ENCODE measurements around the gene ITPK1. TPM values are rescaled to one million over a fixed set of nuclear protein-coding genes. Genes with fewer than 3 reads are reported as not detected.
A peak's percentile ranks its signal among the peaks of the same experiment; 100 is the strongest.

ITPK1 gene
- total RNA-seq, 1 experiment from 2014 or later: 69.6 TPM

- Histone ChIP-seq H3K27ac (no peak overlapping the region), H3K9me3 (replicated peaks) (no peaks in the 10 kb centered on the region), H3K4me1 (no peaks in the 10 kb centered on the region), H3K36me3 (no peaks in the 10 kb centered on the region), H3K27me3 (no peaks in the 10 kb centered on the region), H3K4me3 (no peak overlapping the region)
- no peak for DNase-seq
These were observed 190.3 kb downstream of the ITPK1 start for GRCh38 chr14:92925446-92925845.

GRCh38 chr14:92924247-92924646 is 191.5 kb downstream of the ITPK1 start:
- Histone ChIP-seq H3K4me1 (no peaks in the 10 kb centered on the region), H3K9me3 (replicated peaks) (no peaks in the 10 kb centered on the region), H3K4me3 (no peak overlapping the region), H3K27ac (no peak overlapping the region), H3K27me3 (no peaks in the 10 kb centered on the region), H3K36me3 (no peaks in the 10 kb centered on the region)
- no peak for DNase-seq

GRCh38 chr14:92923744-92924103 is 192.0 kb downstream of the ITPK1 start:
- no peak overlapping the region for H3K4me3 ChIP-seq
- no peaks in the 10 kb centered on the region for H3K4me1 ChIP-seq
- no peaks in the 10 kb centered on the region for H3K36me3 ChIP-seq
- no peaks in the 10 kb centered on the region for H3K9me3 ChIP-seq (replicated peaks)
- no peaks in the 10 kb centered on the region for H3K27me3 ChIP-seq
- no peak for DNase-seq
- H3K27ac ChIP-seq: no peak overlapping the region

- H3K27ac ChIP-seq: no peak within 1 kb of the TSS
- H3K27me3 ChIP-seq: no peaks in the 10 kb centered on the region
- no peak within 1 kb of the TSS for H3K4me3 ChIP-seq
- no peaks in the 10 kb centered on the region for H3K4me1 ChIP-seq
- DNase-seq: no peak
- no peaks in the 10 kb centered on the region for H3K36me3 ChIP-seq
- H3K9me3 ChIP-seq (replicated peaks): no peaks in the 10 kb centered on the region
These were observed 192.6 kb downstream of the ITPK1 start, which contains the start of gene CHGA for GRCh38 chr14:92922883-92923743. Gene CHGA (plus strand): TSS chr14:92923150. CDS start chr14:92923360, 210 bp downstream.

GRCh38 chr14:92922155-92922735 is 193.5 kb downstream of the ITPK1 start:
- Histone ChIP-seq H3K9me3 (replicated peaks) (no peaks in the 10 kb centered on the region), H3K36me3 (no peaks in the 10 kb centered on the region), H3K27me3 (no peaks in the 10 kb centered on the region), H3K4me3 (no peak overlapping the region), H3K4me1 (no peaks in the 10 kb centered on the region), H3K27ac (no peak overlapping the region)
- DNase-seq: no peak

GRCh38 chr14:92920001-92920400 is 195.7 kb downstream of the ITPK1 start:
- no peak overlapping the region for H3K27ac ChIP-seq
- H3K9me3 ChIP-seq (replicated peaks): no peaks in the 10 kb centered on the region
- H3K4me1 ChIP-seq: no peaks in the 10 kb centered on the region
- H3K27me3 ChIP-seq: no peaks in the 10 kb centered on the region
- no peak for DNase-seq
- H3K36me3 ChIP-seq: no peaks in the 10 kb centered on the region
- no peak overlapping the region for H3K4me3 ChIP-seq

- H3K9me3 ChIP-seq (replicated peaks): no peaks in the 10 kb centered on the region
- H3K4me1 ChIP-seq: no peaks in the 10 kb centered on the region
- no peak overlapping the region for H3K4me3 ChIP-seq
- H3K36me3 ChIP-seq: no peaks in the 10 kb centered on the region
- no peaks in the 10 kb centered on the region for H3K27me3 ChIP-seq
- DNase-seq: no peak
- no peak overlapping the region for H3K27ac ChIP-seq
These were observed 197.8 kb downstream of the ITPK1 start for GRCh38 chr14:92917956-92918355.

GRCh38 chr14:92917041-92917940 is 198.4 kb downstream of the ITPK1 start:
- no peaks in the 10 kb centered on the region for H3K4me1 ChIP-seq
- H3K9me3 ChIP-seq (replicated peaks): no peaks in the 10 kb centered on the region
- no peak overlapping the region for H3K4me3 ChIP-seq
- no peaks in the 10 kb centered on the region for H3K27me3 ChIP-seq
- no peaks in the 10 kb centered on the region for H3K36me3 ChIP-seq
- DNase-seq: no peak
- no peak overlapping the region for H3K27ac ChIP-seq

- H3K27me3 ChIP-seq: no peaks in the 10 kb centered on the region
- H3K4me1 ChIP-seq: no peaks in the 10 kb centered on the region
- no peak overlapping the region for H3K4me3 ChIP-seq
- no peak for DNase-seq
- no peaks in the 10 kb centered on the region for H3K9me3 ChIP-seq (replicated peaks)
- no peaks in the 10 kb centered on the region for H3K36me3 ChIP-seq
- H3K27ac ChIP-seq: no peak overlapping the region
These were observed 199.5 kb downstream of the ITPK1 start for GRCh38 chr14:92916201-92916600.

- Histone ChIP-seq H3K36me3 (no peaks in the 10 kb centered on the region), H3K27me3 (no peaks in the 10 kb centered on the region), H3K27ac (no peak overlapping the region), H3K9me3 (replicated peaks) (no peaks in the 10 kb centered on the region), H3K4me1 (no peaks in the 10 kb centered on the region), H3K4me3 (no peak overlapping the region)
- peak; percentile 49 to 71 for DNase-seq
These were observed 201.6 kb downstream of the ITPK1 start for GRCh38 chr14:92914087-92914656.

GRCh38 chr14:92907316-92907911 is 208.3 kb downstream of the ITPK1 start:
- no peak overlapping the region for H3K27ac ChIP-seq
- peaks cover 13% of the 10 kb centered on the region; the same call in 1 of the 2 replicates for H3K27me3 ChIP-seq
- no peaks in the 10 kb centered on the region for H3K4me1 ChIP-seq
- no peaks in the 10 kb centered on the region for H3K36me3 ChIP-seq
- H3K9me3 ChIP-seq (replicated peaks): no peaks in the 10 kb centered on the region
- H3K4me3 ChIP-seq: no peak overlapping the region
- DNase-seq: no peak

GRCh38 chr14:92906823-92907222 is 208.9 kb downstream of the ITPK1 start:
- DNase-seq: no peak
- Histone ChIP-seq H3K4me1 (no peaks in the 10 kb centered on the region), H3K27me3 (peaks cover 13% of the 10 kb centered on the region; the same call in 1 of the 2 replicates), H3K9me3 (replicated peaks) (no peaks in the 10 kb centered on the region), H3K27ac (no peak overlapping the region), H3K36me3 (no peaks in the 10 kb centered on the region), H3K4me3 (no peak overlapping the region)

GRCh38 chr14:92906420-92906819 is 209.3 kb downstream of the ITPK1 start:
- Histone ChIP-seq H3K27me3 (peaks cover 13% of the 10 kb centered on the region; the same call in 1 of the 2 replicates), H3K4me3 (no peak overlapping the region), H3K36me3 (no peaks in the 10 kb centered on the region), H3K9me3 (replicated peaks) (no peaks in the 10 kb centered on the region), H3K27ac (no peak overlapping the region), H3K4me1 (no peaks in the 10 kb centered on the region)
- DNase-seq: no peak

GRCh38 chr14:92905667-92906066 is 210.1 kb downstream of the ITPK1 start:
- H3K27ac ChIP-seq: no peak overlapping the region
- peaks cover 13% of the 10 kb centered on the region; the same call in 1 of the 2 replicates for H3K27me3 ChIP-seq
- no peak for DNase-seq
- H3K36me3 ChIP-seq: no peaks in the 10 kb centered on the region
- H3K4me1 ChIP-seq: no peaks in the 10 kb centered on the region
- no peak overlapping the region for H3K4me3 ChIP-seq
- no peaks in the 10 kb centered on the region for H3K9me3 ChIP-seq (replicated peaks)
